CD4-positive, alpha-beta T cell treated with Interleukin-2 at 100 ng/mL for 4 hours (primary cell): ENCODE data around the gene KLHL2.
A peak's percentile ranks its signal among the peaks of the same experiment; 100 is the strongest.
"Not testable (repeated sequence)": the region's sequence is repeated elsewhere in the genome, so short reads cannot be mapped to it uniquely, and the experiment has no call there.

ENCODE experiments used
- DNase-seq: peaks from one replicate; pipeline ENCODE4 v3.0.0-alpha.2; 2020; ENCODE audit warnings: low spot score

Gene KLHL2

GRCh38 chr4:165234766-165235165, 27.4 kb downstream of the KLHL2 start:
- no peak for DNase-seq

- DNase-seq: not testable (repeated sequence)
Measured at GRCh38 chr4:165236852-165237251, 29.5 kb downstream of the KLHL2 start.

GRCh38 chr4:165238041-165238640, 30.8 kb downstream of the KLHL2 start:
- not testable (repeated sequence) for DNase-seq

GRCh38 chr4:165240761-165241160, 33.4 kb downstream of the KLHL2 start:
- not testable (repeated sequence) for DNase-seq

GRCh38 chr4:165244148-165244547, 36.8 kb downstream of the KLHL2 start:
- not testable (repeated sequence) for DNase-seq

- DNase-seq: not testable (repeated sequence)
Measured at GRCh38 chr4:165244587-165245186, 37.3 kb downstream of the KLHL2 start.

GRCh38 chr4:165248102-165248501, 40.7 kb downstream of the KLHL2 start:
- DNase-seq: no peak

- peak; percentile 41 for DNase-seq
Measured at GRCh38 chr4:165248904-165249303, 41.5 kb downstream of the KLHL2 start.

GRCh38 chr4:165254771-165255170, 47.4 kb downstream of the KLHL2 start:
- not testable (repeated sequence) for DNase-seq

- peak; percentile 63 for DNase-seq
Measured at GRCh38 chr4:165255439-165255838, 48.1 kb downstream of the KLHL2 start.

GRCh38 chr4:165256074-165256659, 48.8 kb downstream of the KLHL2 start:
- DNase-seq: peak; percentile 39

- DNase-seq: peak; percentile 13
Measured at GRCh38 chr4:165259776-165260175, 52.4 kb downstream of the KLHL2 start.

- DNase-seq: not testable (repeated sequence)
Measured at GRCh38 chr4:165262306-165262705, 54.9 kb downstream of the KLHL2 start.

- not testable (repeated sequence) for DNase-seq
Measured at GRCh38 chr4:165263466-165263865, 56.1 kb downstream of the KLHL2 start.

GRCh38 chr4:165269931-165270330, 62.6 kb downstream of the KLHL2 start:
- DNase-seq: not testable (repeated sequence)

- not testable (repeated sequence) for DNase-seq
Measured at GRCh38 chr4:165273443-165273842, 66.1 kb downstream of the KLHL2 start.

- DNase-seq: not testable (repeated sequence)
Measured at GRCh38 chr4:165275357-165275756, 68.0 kb downstream of the KLHL2 start.

- not testable (repeated sequence) for DNase-seq
Measured at GRCh38 chr4:165279531-165279930, 72.2 kb downstream of the KLHL2 start.

GRCh38 chr4:165284697-165285096, 77.3 kb downstream of the KLHL2 start:
- not testable (repeated sequence) for DNase-seq

- DNase-seq: not testable (repeated sequence)
Measured at GRCh38 chr4:165286619-165287340, 79.4 kb downstream of the KLHL2 start.

- no peak for DNase-seq
Measured at GRCh38 chr4:165288226-165288625, 80.9 kb downstream of the KLHL2 start.

- no peak for DNase-seq
Measured at GRCh38 chr4:165288639-165289422, 81.5 kb downstream of the KLHL2 start.
